ENCODE data around the gene CFAP73. TPM values are rescaled to one million over a fixed set of nuclear protein-coding genes. Genes with fewer than 3 reads are reported as not detected.
"Not testable (repeated sequence)": the region's sequence is repeated elsewhere in the genome, so short reads cannot be mapped to it uniquely, and the experiment has no call there.

CFAP73 gene
- total RNA-seq, 1 experiment from 2014 or later = not detected

GRCh38 chr12:113117684-113118083 is 31.8 kb upstream of the CFAP73 start:
- in situ Hi-C loops (cut with HindIII; ENCODE audit: low sequenced_read_pairs); DNase-seq (ENCODE audit: low spot score): not testable (repeated sequence)

DNA sequence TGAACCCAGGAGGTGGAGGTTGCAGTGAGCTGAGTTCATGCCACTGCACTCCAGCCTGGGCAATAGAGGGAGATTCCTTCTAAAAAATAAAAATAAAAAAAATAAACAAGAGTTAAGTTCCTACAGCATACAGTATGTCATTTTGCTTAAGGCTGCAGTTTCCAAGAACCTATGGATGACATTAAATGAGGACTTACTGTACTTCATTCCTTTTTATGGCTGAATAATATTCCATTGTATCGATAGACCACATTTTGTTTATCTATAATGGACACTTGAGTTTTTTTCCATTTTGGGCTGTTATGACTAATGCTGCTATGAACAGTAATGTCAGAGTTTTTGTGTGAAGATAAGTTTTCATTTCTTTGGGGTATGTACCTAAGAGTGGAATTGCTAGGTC is 31.4 kb upstream of the CFAP73 start:
- in situ Hi-C loops (cut with HindIII; ENCODE audit: low sequenced_read_pairs) = no loop called here
- DNase-seq (ENCODE audit: low spot score) = no peak

DNA sequence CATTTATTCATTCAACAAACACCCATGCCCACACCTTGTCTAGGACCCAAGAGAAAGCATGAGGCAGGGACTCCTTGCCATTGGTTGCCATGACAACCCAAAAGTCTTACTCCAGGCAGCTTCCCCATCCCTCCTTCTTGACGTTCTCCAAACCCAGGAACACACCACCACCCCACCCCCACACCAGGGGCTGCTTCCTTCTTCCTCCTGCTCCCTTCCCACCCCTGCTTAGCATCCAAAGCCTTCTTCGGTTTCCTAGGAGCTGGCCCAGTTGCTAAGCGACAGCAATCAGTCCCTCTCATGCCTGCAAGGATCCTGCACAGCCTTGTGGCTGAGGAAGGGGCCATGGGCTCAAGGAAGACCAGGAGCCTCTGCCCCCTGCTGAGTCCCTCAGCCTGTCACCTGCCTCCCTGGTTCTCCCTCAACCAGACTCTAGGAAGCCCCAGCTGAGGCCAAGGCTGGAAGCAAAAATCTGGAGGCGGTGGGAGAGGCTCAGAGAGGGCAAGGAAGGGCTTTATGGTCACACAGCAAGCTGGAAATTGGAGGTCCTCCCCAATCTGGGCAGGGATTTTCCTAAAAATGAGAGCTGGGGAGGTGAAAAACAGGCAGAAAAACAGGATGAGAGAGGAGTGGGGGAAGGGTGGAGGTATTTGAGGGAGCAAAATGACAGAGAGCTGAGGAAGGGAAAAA is 29.4 kb upstream of the CFAP73 start:
- in situ Hi-C loops (cut with HindIII; ENCODE audit: low sequenced_read_pairs) = no loop called here
- no peak for DNase-seq (ENCODE audit: low spot score)

- no peak for DNase-seq (ENCODE audit: low spot score)
- in situ Hi-C loops (cut with HindIII; ENCODE audit: low sequenced_read_pairs) = no loop called here
These were observed 28.7 kb upstream of the CFAP73 start for GRCh38 chr12:113120670-113121370.

- DNase-seq (ENCODE audit: low spot score) = no peak
- in situ Hi-C loops (cut with HindIII; ENCODE audit: low sequenced_read_pairs) = no loop called here
These were observed 21.7 kb upstream of the CFAP73 start for GRCh38 chr12:113127791-113128199.

DNA sequence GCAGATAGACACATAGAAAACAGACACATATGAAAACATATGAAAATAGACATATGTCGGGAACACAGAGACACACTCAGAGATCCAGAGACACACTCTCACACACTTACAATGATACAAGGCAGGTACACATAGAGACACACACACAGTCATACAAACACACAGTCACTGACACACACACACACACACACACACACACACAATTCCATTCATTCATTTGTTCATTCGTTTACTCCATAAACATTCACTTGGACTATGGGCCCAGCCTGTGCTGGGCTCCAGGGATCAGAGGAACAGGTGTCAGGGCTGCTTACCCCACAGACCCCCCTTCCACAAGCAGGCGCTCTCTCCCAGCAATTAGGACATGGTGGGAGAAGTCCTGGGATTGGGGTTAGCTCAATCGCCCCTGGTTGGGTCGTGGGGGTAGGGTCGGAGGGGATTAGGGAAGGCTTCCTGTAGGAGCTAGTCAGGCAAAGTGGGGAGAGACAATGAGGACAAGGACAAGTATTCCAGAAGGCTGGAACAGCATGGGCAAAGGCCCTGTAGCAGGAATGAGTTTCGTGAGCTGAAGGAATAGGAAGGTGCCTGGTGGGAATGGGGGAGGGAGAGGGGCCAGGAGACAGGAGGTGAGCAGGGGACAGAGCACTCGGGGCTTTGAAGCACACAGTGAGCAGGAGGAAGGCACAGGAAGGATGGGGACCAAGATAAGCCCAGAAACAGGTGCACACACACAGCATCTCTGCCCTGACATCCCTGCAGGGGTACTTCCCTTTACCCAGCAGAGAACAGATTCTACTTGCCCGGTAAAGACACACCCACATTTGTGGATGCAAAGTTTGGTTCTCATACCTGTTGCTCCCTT is 20.5 kb upstream of the CFAP73 start:
- in situ Hi-C loops (cut with HindIII; ENCODE audit: low sequenced_read_pairs) = no loop called here

GRCh38 chr12:113129664-113130456 is 19.7 kb upstream of the CFAP73 start:
- DNase-seq (ENCODE audit: low spot score) = no peak
- in situ Hi-C loops (cut with HindIII; ENCODE audit: low sequenced_read_pairs) = no loop called here

More for the DNA sequence above, 20.5 kb upstream of the CFAP73 start:
- no peak for DNase-seq (ENCODE audit: low spot score)

GRCh38 chr12:113130457-113131135 is 18.9 kb upstream of the CFAP73 start:
- no peak for DNase-seq (ENCODE audit: low spot score)
- in situ Hi-C loops (cut with HindIII; ENCODE audit: low sequenced_read_pairs) = no loop called here

DNA sequence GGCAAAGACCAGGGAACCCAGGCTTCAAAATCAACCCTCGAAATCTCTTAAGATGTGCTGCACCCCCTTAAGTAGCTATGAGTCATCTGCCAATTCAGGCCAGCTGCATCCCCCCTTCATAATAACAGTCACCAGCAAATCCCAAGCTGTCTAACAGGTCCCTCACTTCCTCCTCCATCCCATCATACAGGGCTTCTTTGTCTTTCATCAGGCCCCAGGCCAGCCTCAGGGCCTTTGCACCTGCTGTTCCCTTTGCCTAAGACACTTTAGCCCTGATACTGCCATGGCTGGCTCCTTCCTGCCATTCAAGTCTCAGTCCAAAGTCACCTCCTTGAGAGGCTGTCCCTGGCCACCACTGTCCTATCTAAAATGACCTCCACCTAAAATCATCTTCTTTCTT is 18.0 kb upstream of the CFAP73 start:
- in situ Hi-C loops (cut with HindIII; ENCODE audit: low sequenced_read_pairs) = no loop called here
- no peak for DNase-seq (ENCODE audit: low spot score)

DNA sequence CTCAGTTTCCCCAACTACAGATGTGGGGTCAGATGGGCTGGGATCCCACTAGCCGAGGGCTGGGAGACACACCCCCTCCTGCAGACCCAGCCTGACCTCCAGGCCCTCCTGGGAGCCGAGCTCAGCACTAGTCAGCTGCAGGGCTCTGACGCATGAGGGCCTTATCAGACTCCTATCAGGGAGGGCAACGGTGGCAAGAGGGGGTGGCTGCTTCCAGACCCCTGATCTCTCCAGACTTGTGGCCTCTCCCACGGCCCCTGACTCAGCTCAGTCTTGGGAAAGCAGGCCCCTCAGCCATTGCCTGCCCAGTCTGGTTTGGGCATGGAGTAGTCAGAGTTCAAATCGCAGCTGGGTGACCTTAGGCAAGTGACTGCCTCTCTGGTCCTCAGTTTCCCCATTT is 16.5 kb upstream of the CFAP73 start:
- no peak for DNase-seq (ENCODE audit: low spot score)
- in situ Hi-C loops (cut with HindIII; ENCODE audit: low sequenced_read_pairs) = no loop called here

- DNase-seq (ENCODE audit: low spot score) = no peak
These were observed 15.9 kb upstream of the CFAP73 start for GRCh38 chr12:113133666-113134065.

DNA sequence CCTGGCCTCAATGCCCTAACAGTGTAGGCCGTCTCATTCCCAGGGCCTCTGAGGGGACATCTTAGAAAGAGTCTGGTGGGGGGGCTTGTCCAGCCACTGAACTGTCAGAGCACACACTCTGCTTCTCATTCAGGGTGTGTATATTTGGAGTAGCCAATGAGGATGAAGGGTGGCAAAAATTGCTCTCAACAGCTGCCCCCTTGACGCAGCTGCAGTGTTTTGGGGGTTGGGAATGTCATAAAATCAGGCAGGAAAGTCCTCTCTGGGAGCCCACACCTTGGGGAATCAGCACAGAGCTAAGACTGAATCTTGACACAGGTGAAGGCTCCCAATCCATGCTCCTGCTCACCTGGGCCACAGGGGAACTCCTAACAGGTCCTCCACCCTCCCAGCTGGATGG is 15.5 kb upstream of the CFAP73 start:
- in situ Hi-C loops (cut with HindIII; ENCODE audit: low sequenced_read_pairs) = no loop called here
- no peak for DNase-seq (ENCODE audit: low spot score)

More at GRCh38 chr12:113133666-113134065, 15.9 kb upstream of the CFAP73 start:
- in situ Hi-C loops (cut with HindIII; ENCODE audit: low sequenced_read_pairs) = no loop called here

GRCh38 chr12:113134521-113134951 is 15.0 kb upstream of the CFAP73 start:
- no peak for DNase-seq (ENCODE audit: low spot score)
- in situ Hi-C loops (cut with HindIII; ENCODE audit: low sequenced_read_pairs) = no loop called here

- in situ Hi-C loops (cut with HindIII; ENCODE audit: low sequenced_read_pairs) = no loop called here
- no peak for DNase-seq (ENCODE audit: low spot score)
These were observed 14.1 kb upstream of the CFAP73 start, which contains the start of gene RASAL1 for GRCh38 chr12:113135178-113136127. Gene RASAL1, minus strand, starts transcription at chr12:113135761. Its CDS starts 299 bp downstream, at chr12:113135462.

GRCh38 chr12:113136128-113136989 is 13.2 kb upstream of the CFAP73 start:
- DNase-seq (ENCODE audit: low spot score) = no peak
- in situ Hi-C loops (cut with HindIII; ENCODE audit: low sequenced_read_pairs) = no loop called here

- in situ Hi-C loops (cut with HindIII; ENCODE audit: low sequenced_read_pairs) = no loop called here
- DNase-seq (ENCODE audit: low spot score) = no peak
These were observed 12.5 kb upstream of the CFAP73 start for GRCh38 chr12:113136990-113137511.

All from G401 (cell line).